Panc1 (cell line): Measurements from ENCODE around the gene ZNF462. TPM values are rescaled to one million over a fixed set of nuclear protein-coding genes. Genes with fewer than 3 reads are reported as not detected.

Source experiments
- ATAC-seq: fragments of 200-7000 bp; cut with Tn5 transposase; 2 replicates; pipeline ENCODE4 v1.9.1; 2020; ENCODE audit warnings: mild to moderate bottlenecking, moderate library complexity
- BruUV-seq: library from RNA; stranded (reverse); fragments of 400-500 nt; replicated peaks from 2 replicates; lab custom pipeline; 2021; lab: Mats Ljungman, UMichigan
- CTCF ChIA-PET: fragments of 300-600 bp; sonication (Branson Sonifier 250); formaldehyde crosslinking; loops from one replicate; lab custom pipeline; 2022; ENCODE audit warnings: antibody characterized with exemption; lab: Charles Lee
- POLR2A ChIA-PET: fragments of 300-600 bp; sonication (Branson Sonifier 250); formaldehyde crosslinking; loops from one replicate; lab custom pipeline; 2022; ENCODE audit warnings: antibody characterized with exemption; lab: Charles Lee
- DNase-seq: peaks from one replicate; pipeline ENCODE4 v3.0.0-alpha.2; 2010; ENCODE audit warnings: low read depth, low spot score
- H3K27ac ChIP-seq: 2 replicates; pipeline ENCODE4 v1.5.1; 2011; ENCODE audit warnings: mild to moderate bottlenecking, low read length, inconsistent platforms
- H3K27me3 ChIP-seq: fragments of 200-500 bp; sonication (Bioruptor generic); 2 replicates; pipeline ENCODE4 v1.6.0; 2014; ENCODE audit warnings: low read length, inconsistent platforms; ENCODE audit not compliant: control insufficient read depth, insufficient read depth
- H3K36me3 ChIP-seq: fragments of 200-500 bp; sonication (Bioruptor generic); 2 replicates; pipeline ENCODE4 v1.5.1; 2014; ENCODE audit warnings: inconsistent platforms, mild to moderate bottlenecking, low read length, moderate library complexity; ENCODE audit not compliant: control insufficient read depth, insufficient read depth
- H3K4me1 ChIP-seq: 2 replicates; pipeline ENCODE4 v1.5.1; 2011; ENCODE audit warnings: inconsistent platforms, mild to moderate bottlenecking, low read length, moderate library complexity; ENCODE audit not compliant: control insufficient read depth, insufficient read depth
- H3K4me3 ChIP-seq, 2 experiments: 2 replicates each; pipeline ENCODE4 v1.5.1; 2011 to 2012; ENCODE audit warnings: low read depth in 2 of 2, low read length in 2 of 2, mild to moderate bottlenecking in 2 of 2, inconsistent platforms in 1 of 2, moderate library complexity in 1 of 2
- H3K9me3 ChIP-seq: fragments of 200-500 bp; sonication (Bioruptor generic); 2 replicates; pipeline ENCODE4 v1.5.1; 2014; ENCODE audit warnings: low read depth, mild to moderate bottlenecking, inconsistent platforms, low read length, moderate library complexity; ENCODE audit not compliant: control insufficient read depth, insufficient read depth
- CTCF ChIP-seq: fragments of 450-650 bp; IDR thresholded peaks from 2 replicates; pipeline ENCODE4 v1.5.1; 2017; ENCODE audit warnings: mild to moderate bottlenecking
- POLR2AphosphoS5 ChIP-seq: IDR thresholded peaks from 2 replicates; pipeline ENCODE4 v1.6.1; 2012; ENCODE audit warnings: mild to moderate bottlenecking, low read depth, low read length, moderate library complexity
- REST ChIP-seq, 2 experiments: IDR thresholded peaks; 2 replicates each; pipeline ENCODE4 v1.6.1; 2011 to 2012; ENCODE audit warnings: low read depth in 2 of 2, control low read depth in 1 of 2, low read length in 1 of 2, mild to moderate bottlenecking in 1 of 2, moderate library complexity in 1 of 2; ENCODE audit not compliant: insufficient read depth in 1 of 2
- SIN3A ChIP-seq: IDR thresholded peaks from 2 replicates; pipeline ENCODE4 v1.6.1; 2012; ENCODE audit warnings: low read depth, mild to moderate bottlenecking, low read length, moderate library complexity, borderline replicate concordance; ENCODE audit not compliant: insufficient read depth
- TCF7L2 ChIP-seq: IDR thresholded peaks from 2 replicates; pipeline ENCODE4 v1.6.1; 2011; ENCODE audit warnings: mild to moderate bottlenecking, low read depth, low read length, inconsistent platforms
- in situ Hi-C: cut with HindIII; loops from 2 replicates; pipeline ENCODE4 v1.10.0; 2016; ENCODE audit warnings: low sequenced_read_pairs, low pct_unique_long_range_greater_than_20kb
- intact Hi-C: fragments of 100-400 bp; cut with micrococcal nuclease; formaldehyde crosslinking; loops from one replicate; pipeline ENCODE4 v1.10.0; 2022; ENCODE audit not compliant: unreplicated experiment
- total RNA-seq: library from RNA; stranded (reverse); gene quantifications from one replicate; pipeline ENCODE4 v1.2.1, GENCODE V29; 2021; ENCODE audit not compliant: unreplicated experiment

The ZNF462 gene
- total RNA-seq, 1 experiment from 2014 or later = 34.8 TPM

GRCh38 chr9:107024193-107024592, 161.2 kb downstream of the ZNF462 start:
- H3K27me3 ChIP-seq = no peaks in the 10 kb centered on the region
- H3K4me3 ChIP-seq = no peak overlapping the region
- intact Hi-C loops = no loop called here
- ChIA-PET CTCF (no interaction called here), POLR2A (no interaction called here)
- DNase-seq (no peak), ATAC-seq (no peak)
- no peak overlapping the region for H3K27ac ChIP-seq
- in situ Hi-C loops = no loop called here
- H3K4me1 ChIP-seq = no peaks in the 10 kb centered on the region
- BruUV-seq = no TSS peak
- TF ChIP-seq POLR2AphosphoS5 (no peak), REST (IDR thresholded peaks at IDR 0.05; ENCODE audit: insufficient read depth in 1 of 2, low read depth in 2 of 2, low read length in 1 of 2) (no peak), CTCF (no peak), SIN3A (no peak), TCF7L2 (no peak)
- H3K36me3 ChIP-seq = no peaks in the 10 kb centered on the region
- no peaks in the 10 kb centered on the region for H3K9me3 ChIP-seq

GRCh38 chr9:107025260-107026035, 162.5 kb downstream of the ZNF462 start:
- CTCF ChIA-PET = no interaction called here

More at GRCh38 chr9:107025260-107026035, 162.5 kb downstream of the ZNF462 start:
- no peak for TF ChIP-seq POLR2AphosphoS5
- no peak for TF ChIP-seq SIN3A
- TF ChIP-seq REST (IDR thresholded peaks at IDR 0.05; ENCODE audit: insufficient read depth in 1 of 2, low read depth in 2 of 2, low read length in 1 of 2) = no peak
- no peak for TF ChIP-seq TCF7L2
- TF ChIP-seq CTCF = no peak
- POLR2A ChIA-PET = no interaction called here
- no peaks in the 10 kb centered on the region for H3K4me1 ChIP-seq
- no peaks in the 10 kb centered on the region for H3K27me3 ChIP-seq
- H3K9me3 ChIP-seq = no peaks in the 10 kb centered on the region
- in situ Hi-C loops = no loop called here
- H3K4me3 ChIP-seq = no peak overlapping the region
- BruUV-seq = no TSS peak
- DNase-seq (no peak), ATAC-seq (no peak)
- intact Hi-C loops = no loop called here
- H3K27ac ChIP-seq = no peak overlapping the region
- no peaks in the 10 kb centered on the region for H3K36me3 ChIP-seq
